Neural cell (in vitro differentiated cells): ENCODE results near the gene MEP1B. TPM values are rescaled to one million over a fixed set of nuclear protein-coding genes. Genes with fewer than 3 reads are reported as not detected.

ENCODE experiments used
- H2AFZ ChIP-seq: fragments of 200-600, 300-800 bp; sonication (generic), shearing (Covaris generic); 2 replicates; pipeline ENCODE4 v1.6.0; 2014; ENCODE audit warnings: low read depth, mild to moderate bottlenecking, antibody characterized with exemption, low read length, moderate library complexity
- H3F3A ChIP-seq: fragments of 200-600 bp; shearing (Covaris generic); 2 replicates; pipeline ENCODE4 v1.6.1; 2016; ENCODE audit warnings: mild to moderate bottlenecking, moderate library complexity, mixed read lengths, antibody characterized with exemption, low read length; ENCODE audit not compliant: insufficient read depth, poor library complexity, severe bottlenecking
- H3K27ac ChIP-seq: fragments of 200-600, 300-800 bp; sonication (generic), shearing (Covaris generic); 2 replicates; pipeline ENCODE4 v1.5.1; 2014; ENCODE audit warnings: mild to moderate bottlenecking, low read length, moderate library complexity
- H3K27me3 ChIP-seq: fragments of 300-800, 200-600 bp; sonication (generic), shearing (Covaris generic); 2 replicates; pipeline ENCODE4 v1.6.0; 2014; ENCODE audit warnings: mild to moderate bottlenecking, low read depth, low read length, moderate library complexity; ENCODE audit not compliant: insufficient read depth
- H3K36me3 ChIP-seq: fragments of 300-800, 200-600 bp; sonication (generic), shearing (Covaris generic); 2 replicates; pipeline ENCODE4 v1.5.1; 2014; ENCODE audit warnings: mild to moderate bottlenecking, antibody characterized with exemption, low read length, moderate library complexity; ENCODE audit not compliant: insufficient read depth
- H3K4me2 ChIP-seq: fragments of 300-800, 200-600 bp; sonication (generic), shearing (Covaris generic); 2 replicates; pipeline ENCODE4 v1.6.0; 2014; ENCODE audit warnings: mild to moderate bottlenecking, low read length
- H3K4me3 ChIP-seq: fragments of 300-800, 200-600 bp; sonication (generic), shearing (Covaris generic); 2 replicates; pipeline ENCODE4 v1.5.1; 2014; ENCODE audit warnings: mild to moderate bottlenecking, low read length, moderate library complexity
- H3K79me2 ChIP-seq: fragments of 200-600 bp; shearing (Covaris generic); replicated peaks from 2 replicates; pipeline ENCODE4 v1.6.0; 2014; ENCODE audit warnings: mild to moderate bottlenecking, low read length, moderate library complexity; ENCODE audit not compliant: insufficient read depth
- H3K9ac ChIP-seq: fragments of 300-800, 200-600 bp; sonication (generic), shearing (Covaris generic); 2 replicates; pipeline ENCODE4 v1.6.1; 2016; ENCODE audit warnings: mild to moderate bottlenecking, low read length, mixed read lengths
- H3K9me2 ChIP-seq: fragments of 200-600 bp; shearing (Covaris generic); 2 replicates; pipeline ENCODE4 v1.6.1; 2016; ENCODE audit warnings: mild to moderate bottlenecking, low read length, mixed read lengths; ENCODE audit not compliant: insufficient read depth
- H3K9me3 ChIP-seq: fragments of 200-600, 300-800 bp; sonication (generic), shearing (Covaris generic); 2 replicates; pipeline ENCODE4 v1.6.1; 2016; ENCODE audit warnings: mild to moderate bottlenecking, mixed run types, low read length, moderate library complexity, mixed read lengths
- H4K20me1 ChIP-seq: fragments of 200-600 bp; shearing (Covaris generic); 2 replicates; pipeline ENCODE4 v1.6.1; 2016; ENCODE audit warnings: mild to moderate bottlenecking, mixed run types; ENCODE audit not compliant: insufficient read depth
- CTCF ChIP-seq: fragments of 450-650 bp; IDR thresholded peaks from 2 replicates; pipeline ENCODE4 v1.5.1; 2014; ENCODE audit warnings: antibody characterized with exemption, mild to moderate bottlenecking, moderate library complexity; ENCODE audit not compliant: poor library complexity, severe bottlenecking
- EP300 ChIP-seq: fragments of 450-650 bp; conservative IDR thresholded peaks from 2 replicates; pipeline ENCODE4 v1.6.1; 2014; ENCODE audit warnings: antibody characterized with exemption, mild to moderate bottlenecking, moderate library complexity; ENCODE audit not compliant: poor library complexity, severe bottlenecking
- EZH2 ChIP-seq: fragments of 200-600, 300-800 bp; shearing (Covaris generic), sonication (generic); IDR thresholded peaks from 2 replicates; pipeline ENCODE4 v1.6.1; 2014; ENCODE audit warnings: antibody characterized with exemption, low read length, borderline replicate concordance, mild to moderate bottlenecking; ENCODE audit not compliant: insufficient read depth, poor library complexity, severe bottlenecking
- MXI1 ChIP-seq: fragments of 450-650 bp; conservative IDR thresholded peaks from 2 replicates; pipeline ENCODE4 v1.6.1; 2014; ENCODE audit warnings: antibody characterized with exemption, mild to moderate bottlenecking; ENCODE audit not compliant: poor library complexity, severe bottlenecking
- POLR2AphosphoS5 ChIP-seq: IDR thresholded peaks from 2 replicates; pipeline ENCODE4 v1.6.1; 2012
- RAD21 ChIP-seq: fragments of 450-650 bp; conservative IDR thresholded peaks from 2 replicates; pipeline ENCODE4 v1.6.1; 2014; ENCODE audit warnings: antibody characterized with exemption, mild to moderate bottlenecking, moderate library complexity
- REST ChIP-seq: IDR thresholded peaks from 2 replicates; pipeline ENCODE4 v1.6.1; 2012; ENCODE audit warnings: borderline replicate concordance
- SMC3 ChIP-seq: fragments of 450-650 bp; conservative IDR thresholded peaks from 2 replicates; pipeline ENCODE4 v1.6.1; 2014; ENCODE audit warnings: antibody characterized with exemption, mild to moderate bottlenecking, moderate library complexity; ENCODE audit not compliant: poor library complexity
- TAF1 ChIP-seq: IDR thresholded peaks from 2 replicates; pipeline ENCODE4 v1.6.1; 2012; ENCODE audit warnings: low read depth
- polyA plus RNA-seq: library from polyadenylated mRNA; depleted of rRNA; stranded (reverse); fragments of >200 nt; gene quantifications from 2 replicates; pipeline ENCODE4 v1.2.3, GENCODE V29; 2014

MEP1B gene
- polyA plus RNA-seq, 1 donor from 2014 or later, result not detected

GRCh38 chr18:32243358-32243757 lies 53.5 kb downstream of the MEP1B start:
- H3K36me3 ChIP-seq, result no peaks in the 10 kb centered on the region
- no peaks in the 10 kb centered on the region for H4K20me1 ChIP-seq
- H2AFZ ChIP-seq, result no peak overlapping the region
- H3K79me2 ChIP-seq, result no peaks in the 10 kb centered on the region
- H3K27ac ChIP-seq, result no peak overlapping the region
- no peak overlapping the region for H3K9ac ChIP-seq
- H3K4me3 ChIP-seq, result no peak overlapping the region
- no peaks in the 10 kb centered on the region for H3K27me3 ChIP-seq
- H3K9me3 ChIP-seq, result no peaks in the 10 kb centered on the region
- no peaks in the 10 kb centered on the region for H3F3A ChIP-seq
- TF ChIP-seq REST (no peak), RAD21 (no peak), CTCF (no peak), TAF1 (no peak)
- no peaks in the 10 kb centered on the region for H3K9me2 ChIP-seq
- no peak overlapping the region for H3K4me2 ChIP-seq

- H3K4me2 ChIP-seq, result no peak overlapping the region
- no peaks in the 10 kb centered on the region for H3K36me3 ChIP-seq
- H3F3A ChIP-seq, result no peaks in the 10 kb centered on the region
- TF ChIP-seq EP300 (no peak), REST (no peak), RAD21 (no peak), MXI1 (no peak), POLR2AphosphoS5 (no peak), CTCF (no peak), SMC3 (no peak), TAF1 (no peak), EZH2 (no peak)
- H3K4me3 ChIP-seq, result no peak overlapping the region
- H3K9ac ChIP-seq, result no peak overlapping the region
- H3K27ac ChIP-seq, result no peak overlapping the region
- H4K20me1 ChIP-seq, result no peaks in the 10 kb centered on the region
- no peaks in the 10 kb centered on the region for H3K27me3 ChIP-seq
- no peaks in the 10 kb centered on the region for H3K9me3 ChIP-seq
- no peaks in the 10 kb centered on the region for H3K79me2 ChIP-seq
- H3K9me2 ChIP-seq, result no peaks in the 10 kb centered on the region
- no peak overlapping the region for H2AFZ ChIP-seq
These were observed 55.0 kb downstream of the MEP1B start for GRCh38 chr18:32244881-32245280.
